ENCODE results near the gene DNAJB6.
"Not testable (repeated sequence)": the region's sequence is repeated elsewhere in the genome, so short reads cannot be mapped to it uniquely, and the experiment has no call there.

Gene DNAJB6

GRCh38 chr7:157442993-157443831 is 106.4 kb downstream of the DNAJB6 start:
- no peak for DNase-seq

DNA sequence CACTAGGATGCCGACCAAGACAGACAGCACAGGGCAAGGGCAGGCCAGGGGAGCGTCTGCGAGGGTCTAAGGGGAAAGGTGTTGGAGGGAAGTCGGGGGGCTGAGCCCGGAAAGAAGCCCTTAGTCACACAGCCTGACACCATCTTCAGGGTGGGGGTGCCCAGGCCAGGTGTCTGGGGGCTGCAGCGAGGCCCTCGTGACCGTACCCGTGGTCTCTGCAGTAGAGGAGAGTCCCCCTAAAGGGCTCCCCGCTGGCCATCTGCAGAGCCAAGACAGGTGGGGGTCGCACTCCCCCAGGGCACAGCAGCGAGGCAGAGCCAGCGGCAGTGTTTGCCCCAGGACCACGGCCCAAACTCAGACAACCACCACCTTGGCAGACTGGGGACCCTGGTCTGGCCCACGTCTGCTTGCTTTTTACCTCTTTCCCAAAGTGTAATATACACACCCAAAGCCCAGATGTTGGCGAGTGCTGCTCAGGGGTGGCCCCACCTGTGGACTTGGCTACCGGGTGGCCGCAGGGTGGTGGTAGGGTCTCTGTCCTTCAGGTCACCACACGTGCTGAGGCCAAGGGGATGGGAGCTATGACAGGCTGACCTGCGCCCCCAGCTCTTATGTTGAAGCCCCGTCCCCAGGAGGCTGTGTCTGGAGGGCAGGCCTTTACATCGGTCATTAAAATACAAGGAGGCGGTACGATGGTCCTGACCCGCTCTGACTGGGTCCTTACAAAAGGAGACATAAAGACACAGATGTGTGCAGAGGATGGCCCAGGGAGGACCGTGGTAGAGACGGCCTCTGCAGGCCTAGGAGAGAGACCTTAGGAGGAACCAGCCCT is 107.4 kb downstream of the DNAJB6 start:
- no peak for DNase-seq

GRCh38 chr7:157444843-157445135 is 108.0 kb downstream of the DNAJB6 start:
- DNase-seq, result no peak

- DNase-seq, result no peak
Measured at GRCh38 chr7:157445246-157445955, 108.6 kb downstream of the DNAJB6 start.

GRCh38 chr7:157445956-157446295 is 109.1 kb downstream of the DNAJB6 start:
- no peak for DNase-seq

DNA sequence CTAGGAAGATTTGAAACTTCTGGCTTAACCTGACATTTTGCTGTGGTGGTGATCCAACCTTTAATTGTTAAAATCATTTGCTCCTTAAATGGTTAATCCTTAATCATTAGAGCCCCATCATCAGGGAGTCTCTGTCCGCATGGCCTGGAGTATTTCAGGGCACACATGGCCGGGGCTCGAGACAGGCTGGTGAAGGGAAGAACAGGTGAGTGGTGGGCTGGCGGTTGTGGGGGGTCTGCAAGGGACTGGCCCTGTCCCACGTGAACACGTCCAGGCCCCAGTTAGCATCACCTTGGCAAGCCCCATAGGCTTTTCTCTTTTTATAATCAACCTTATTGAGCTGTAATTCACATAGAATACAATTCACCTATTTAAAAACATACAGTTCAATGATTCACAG is 109.5 kb downstream of the DNAJB6 start:
- DNase-seq, result no peak

- DNase-seq, result not testable (repeated sequence)
Measured at GRCh38 chr7:157454003-157454402, 117.2 kb downstream of the DNAJB6 start.

- DNase-seq, result no peak
Measured at GRCh38 chr7:157457355-157458253, 120.8 kb downstream of the DNAJB6 start.

- no peak for DNase-seq
Measured at GRCh38 chr7:157458254-157458633, 121.4 kb downstream of the DNAJB6 start.

DNA sequence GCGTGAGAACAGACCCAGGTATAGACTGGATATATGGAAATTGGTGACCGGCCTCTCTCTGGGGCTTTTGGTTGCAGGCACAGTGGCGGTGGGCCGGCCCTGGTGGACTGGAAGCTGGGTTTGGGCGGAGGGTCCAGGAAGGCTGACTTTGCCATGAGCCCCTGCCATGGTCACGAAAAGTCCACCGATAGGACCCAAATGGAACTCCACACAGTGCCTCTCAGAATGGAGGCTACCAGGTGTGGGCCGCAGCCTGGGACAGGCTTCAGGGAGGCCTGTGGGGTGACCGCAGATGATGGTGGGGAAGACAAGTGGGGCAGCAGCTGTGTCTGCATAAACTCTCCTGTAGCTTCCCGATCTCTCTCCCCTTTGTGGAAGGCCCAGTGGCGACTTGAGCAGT is 123.2 kb downstream of the DNAJB6 start:
- DNase-seq, result no peak

- no peak for DNase-seq
Measured at GRCh38 chr7:157460721-157461120, 123.9 kb downstream of the DNAJB6 start.

GRCh38 chr7:157461573-157462418 is 125.0 kb downstream of the DNAJB6 start:
- DNase-seq, result no peak

DNA sequence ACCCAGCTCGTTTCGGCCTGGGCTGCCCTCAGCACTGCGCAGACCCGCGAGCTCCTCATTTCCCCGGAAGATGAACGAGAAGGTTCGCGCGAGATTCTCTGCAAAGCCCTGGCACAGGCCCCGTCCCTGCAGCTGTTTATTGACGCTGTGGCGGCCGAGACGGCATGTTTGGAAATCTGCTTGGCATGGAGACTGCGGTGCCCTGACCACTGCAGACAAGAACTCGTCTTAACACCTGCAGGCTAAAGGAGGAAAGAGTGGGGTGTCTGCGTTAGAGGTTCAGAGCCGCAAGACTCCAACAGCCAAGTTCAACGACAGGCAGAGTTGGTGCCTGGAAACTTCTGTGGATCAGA is 125.6 kb downstream of the DNAJB6 start:
- no peak for DNase-seq

GRCh38 chr7:157462840-157463239 is 126.0 kb downstream of the DNAJB6 start:
- DNase-seq, result no peak

DNA sequence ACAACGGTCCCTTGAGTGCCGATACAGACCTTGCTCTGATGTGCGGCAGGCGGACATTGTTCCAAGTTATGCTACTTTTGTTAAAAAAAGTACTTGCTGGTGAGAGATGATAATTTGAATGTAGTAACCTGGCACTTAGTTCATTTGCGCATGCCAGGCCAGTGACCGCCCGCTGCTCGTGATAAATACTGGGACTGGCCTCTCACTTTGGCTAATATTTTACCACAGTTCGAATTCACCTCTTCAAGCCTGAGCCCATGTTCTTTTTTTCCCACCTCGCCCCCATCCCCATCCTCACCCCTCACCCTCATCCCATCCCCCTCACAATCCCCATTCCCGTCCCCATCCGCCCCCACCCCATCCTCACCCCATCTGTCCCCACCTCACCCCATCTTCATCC is 126.4 kb downstream of the DNAJB6 start:
- no peak for DNase-seq

GRCh38 chr7:157464111-157464970 is 127.5 kb downstream of the DNAJB6 start:
- no peak for DNase-seq

- no peak for DNase-seq
Measured at GRCh38 chr7:157464971-157465886, 128.4 kb downstream of the DNAJB6 start.

DNA sequence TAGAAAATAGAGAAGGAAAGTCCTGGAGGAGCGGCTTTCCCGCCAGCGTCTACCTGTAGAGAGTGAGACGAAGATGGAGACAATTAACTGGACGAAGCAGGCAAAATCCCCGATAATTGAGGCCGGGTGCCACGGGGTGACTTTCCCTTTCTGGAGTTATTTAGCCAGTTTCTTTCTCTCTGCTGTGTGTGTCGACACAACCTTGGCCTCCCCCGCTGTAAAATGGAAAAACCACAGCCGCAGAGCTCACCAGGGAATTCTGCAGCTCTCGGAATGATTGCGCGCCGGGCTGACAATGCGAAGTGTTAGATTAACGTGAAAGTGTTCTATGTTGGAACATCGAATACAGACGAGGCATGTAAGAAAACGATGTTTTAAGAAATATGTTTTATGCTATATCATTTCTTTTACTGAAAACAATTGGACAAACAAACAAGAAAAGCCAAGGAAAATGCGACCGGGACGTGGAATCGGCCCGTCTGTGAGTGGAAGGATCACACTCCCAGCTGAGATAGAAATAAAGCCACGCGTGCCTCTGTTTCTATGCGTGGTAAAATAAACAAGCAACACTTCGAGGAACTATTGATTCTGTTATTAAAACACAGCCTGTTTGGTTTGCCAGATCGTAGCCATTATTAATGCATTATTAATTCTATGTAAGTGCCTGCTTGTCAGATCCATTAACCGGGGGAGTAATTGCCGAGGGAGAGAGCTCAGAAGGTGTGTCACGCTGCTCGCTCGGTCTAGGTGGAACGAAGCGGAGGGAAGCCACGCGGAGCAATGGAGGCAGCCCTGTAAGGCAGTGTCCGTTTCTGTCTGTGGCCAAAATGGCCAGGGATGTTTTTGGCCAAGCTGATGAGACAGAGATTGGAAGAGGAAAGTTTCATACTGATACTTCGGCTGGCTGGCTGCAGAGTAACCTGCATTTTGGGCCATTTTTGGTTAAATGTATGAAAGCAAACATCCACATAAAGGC is 129.4 kb downstream of the DNAJB6 start:
- DNase-seq, result no peak
